PC-3 (cell line): ENCODE measurements around the gene STX7. TPM values are rescaled to one million over a fixed set of nuclear protein-coding genes. Genes with fewer than 3 reads are reported as not detected.

ENCODE experiments used
- ATAC-seq: fragments of 200-7000 bp; cut with Tn5 transposase; 2 replicates; pipeline ENCODE4 v1.9.1; 2020; ENCODE audit warnings: mild to moderate bottlenecking, moderate library complexity
- BruUV-seq: library from RNA; stranded (reverse); fragments of 400-500 nt; replicated peaks from 2 replicates; lab custom pipeline; 2021; lab: Mats Ljungman, UMichigan
- CTCF ChIA-PET: fragments of 300-600 bp; sonication (Branson Sonifier 250); formaldehyde crosslinking; loops from one replicate; lab custom pipeline; 2022; ENCODE audit warnings: antibody characterized with exemption; lab: Charles Lee
- POLR2A ChIA-PET: fragments of 300-600 bp; sonication (Branson Sonifier 250); formaldehyde crosslinking; loops from one replicate; lab custom pipeline; 2022; ENCODE audit warnings: antibody characterized with exemption; ENCODE audit not compliant: unreplicated experiment; lab: Charles Lee
- DNase-seq: peaks from one replicate; pipeline ENCODE4 v3.0.0-alpha.2; 2015
- H2AFZ ChIP-seq: fragments of 300-600 bp; sonication (generic); 2 replicates; pipeline ENCODE4 v1.6.0; 2016; ENCODE audit warnings: antibody characterized with exemption, low read length
- H3F3A ChIP-seq: fragments of 300-600 bp; sonication (generic); one replicate; pipeline ENCODE4 v1.6.0; 2017; ENCODE audit warnings: antibody characterized with exemption, low read length, control low read depth, mild to moderate bottlenecking; ENCODE audit not compliant: unreplicated experiment
- H3K27ac ChIP-seq: fragments of 300-600 bp; sonication (generic); 2 replicates; pipeline ENCODE4 v1.5.1; 2016; ENCODE audit warnings: mild to moderate bottlenecking, low read length
- H3K27me3 ChIP-seq: fragments of 300-600 bp; sonication (generic); 2 replicates; pipeline ENCODE4 v1.6.1; 2016; ENCODE audit warnings: low read length, mixed read lengths
- H3K36me3 ChIP-seq: fragments of 300-600 bp; sonication (generic); 2 replicates; pipeline ENCODE4 v1.6.1; 2016; ENCODE audit warnings: low read depth, mixed run types, low read length, mixed read lengths
- H3K4me1 ChIP-seq: fragments of 300-600 bp; sonication (generic); 2 replicates; pipeline ENCODE4 v1.5.1; 2016; ENCODE audit warnings: low read length; ENCODE audit not compliant: insufficient read depth
- H3K4me2 ChIP-seq: fragments of 300-600 bp; sonication (generic); 2 replicates; pipeline ENCODE4 v1.6.0; 2016; ENCODE audit warnings: low read length
- H3K4me3 ChIP-seq: fragments of 300-600 bp; sonication (generic); 2 replicates; pipeline ENCODE4 v1.5.1; 2016; ENCODE audit warnings: mild to moderate bottlenecking, low read length, mixed read lengths
- H3K79me2 ChIP-seq: fragments of 300-600 bp; sonication (generic); 2 replicates; pipeline ENCODE4 v1.6.1; 2017; ENCODE audit warnings: low read length, mixed read lengths
- H3K9ac ChIP-seq: fragments of 300-600 bp; sonication (generic); 2 replicates; pipeline ENCODE4 v1.6.0; 2016; ENCODE audit warnings: mild to moderate bottlenecking, low read length
- H3K9me2 ChIP-seq: fragments of 300-600 bp; sonication (generic); replicated peaks from 2 replicates; pipeline ENCODE4 v1.6.1; 2016; ENCODE audit warnings: mixed run types, low read length, mixed read lengths
- H3K9me3 ChIP-seq: fragments of 300-600 bp; sonication (generic); 2 replicates; pipeline ENCODE4 v1.6.1; 2016; ENCODE audit warnings: low read length, mixed read lengths
- H4K20me1 ChIP-seq: fragments of 300-600 bp; sonication (generic); 2 replicates; pipeline ENCODE4 v1.6.1; 2016; ENCODE audit warnings: low read length, mixed read lengths
- EZH2 ChIP-seq: fragments of 300-600 bp; sonication (generic); IDR thresholded peaks from one replicate; pipeline ENCODE4 v1.6.1; 2017; ENCODE audit warnings: antibody characterized with exemption, mild to moderate bottlenecking, low read length; ENCODE audit not compliant: unreplicated experiment
- EZH2phosphoT487 ChIP-seq: fragments of 300-600 bp; sonication (generic); IDR thresholded peaks from 2 replicates; pipeline ENCODE4 v1.6.1; 2018; ENCODE audit warnings: mild to moderate bottlenecking, antibody characterized with exemption, low read length, borderline replicate concordance
- intact Hi-C: fragments of 100-400 bp; cut with micrococcal nuclease; formaldehyde crosslinking; loops from 2 replicates; pipeline ENCODE4 v1.9.0; 2023
- total RNA-seq: library from RNA; depleted of rRNA; stranded (reverse); fragments of >200 nt; gene quantifications from 2 replicates; pipeline ENCODE4 v1.2.3, GENCODE V29; 2014
- TF ChIP-seq, protein P1 (sequence below): fragments of 300-600 bp; sonication (generic); conservative IDR thresholded peaks from 2 replicates; pipeline ENCODE4 v1.5.1; 2017; ENCODE audit warnings: antibody characterized with exemption, low read depth, mild to moderate bottlenecking, low read length

The STX7 gene
- total RNA-seq, 1 experiment from 2014 or later, result 27.4 TPM

DNA sequence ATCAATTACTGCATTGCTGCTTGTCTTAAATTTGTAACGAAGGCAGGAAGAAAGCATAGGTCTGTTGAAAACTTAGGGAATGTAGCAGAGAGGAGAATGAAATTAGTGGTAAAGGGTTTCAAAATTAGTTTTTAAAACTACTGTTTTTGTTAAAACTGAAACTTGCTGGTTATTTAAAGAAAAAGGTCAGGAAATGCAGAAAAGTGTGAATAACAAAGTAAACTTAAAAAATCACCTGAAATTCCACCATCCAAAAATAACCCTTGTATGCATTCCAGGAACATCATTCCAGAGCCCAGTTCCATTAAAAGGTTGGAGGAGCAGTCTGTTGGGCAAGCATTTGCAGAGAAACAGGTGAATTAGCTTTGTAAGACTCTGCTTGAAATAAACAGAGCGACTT lies 108.6 kb downstream of the STX7 start:
- H3K36me3 ChIP-seq, result no peaks in the 10 kb centered on the region
- BruUV-seq, result no TSS peak
- H2AFZ ChIP-seq, result 0 out of 2 replicates have a peak overlapping the region, but pooled peaks have one; percentile 17
- ChIA-PET CTCF (no interaction called here), POLR2A (no interaction called here)
- H3K79me2 ChIP-seq, result no peaks in the 10 kb centered on the region
- H3K9ac ChIP-seq, result no peak overlapping the region
- no peaks in the 10 kb centered on the region for H3K9me2 ChIP-seq
- intact Hi-C loops, result loop anchor here (5.0 kb wide), 1 partner anchor 78 kb away; no protein-coding TSS in a partner anchor
- no peak for TF ChIP-seq EZH2phosphoT487
- TF ChIP-seq, protein P1, sequence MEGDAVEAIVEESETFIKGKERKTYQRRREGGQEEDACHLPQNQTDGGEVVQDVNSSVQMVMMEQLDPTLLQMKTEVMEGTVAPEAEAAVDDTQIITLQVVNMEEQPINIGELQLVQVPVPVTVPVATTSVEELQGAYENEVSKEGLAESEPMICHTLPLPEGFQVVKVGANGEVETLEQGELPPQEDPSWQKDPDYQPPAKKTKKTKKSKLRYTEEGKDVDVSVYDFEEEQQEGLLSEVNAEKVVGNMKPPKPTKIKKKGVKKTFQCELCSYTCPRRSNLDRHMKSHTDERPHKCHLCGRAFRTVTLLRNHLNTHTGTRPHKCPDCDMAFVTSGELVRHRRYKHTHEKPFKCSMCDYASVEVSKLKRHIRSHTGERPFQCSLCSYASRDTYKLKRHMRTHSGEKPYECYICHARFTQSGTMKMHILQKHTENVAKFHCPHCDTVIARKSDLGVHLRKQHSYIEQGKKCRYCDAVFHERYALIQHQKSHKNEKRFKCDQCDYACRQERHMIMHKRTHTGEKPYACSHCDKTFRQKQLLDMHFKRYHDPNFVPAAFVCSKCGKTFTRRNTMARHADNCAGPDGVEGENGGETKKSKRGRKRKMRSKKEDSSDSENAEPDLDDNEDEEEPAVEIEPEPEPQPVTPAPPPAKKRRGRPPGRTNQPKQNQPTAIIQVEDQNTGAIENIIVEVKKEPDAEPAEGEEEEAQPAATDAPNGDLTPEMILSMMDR, result no peak
- TF ChIP-seq EZH2, result no peak
- no peaks in the 10 kb centered on the region for H4K20me1 ChIP-seq
- H3K4me3 ChIP-seq, result no peak overlapping the region
- DNase-seq (no peak), ATAC-seq (no peak)
- peak overlapping the region; percentile 74 for H3K27ac ChIP-seq
- H3K27me3 ChIP-seq, result no peaks in the 10 kb centered on the region
- H3K4me2 ChIP-seq, result peak overlapping the region; percentile 55
- H3K4me1 ChIP-seq, result peaks cover 35% of the 10 kb centered on the region
- no peaks in the 10 kb centered on the region for H3K9me3 ChIP-seq
- H3F3A ChIP-seq, result no peaks in the 10 kb centered on the region

DNA sequence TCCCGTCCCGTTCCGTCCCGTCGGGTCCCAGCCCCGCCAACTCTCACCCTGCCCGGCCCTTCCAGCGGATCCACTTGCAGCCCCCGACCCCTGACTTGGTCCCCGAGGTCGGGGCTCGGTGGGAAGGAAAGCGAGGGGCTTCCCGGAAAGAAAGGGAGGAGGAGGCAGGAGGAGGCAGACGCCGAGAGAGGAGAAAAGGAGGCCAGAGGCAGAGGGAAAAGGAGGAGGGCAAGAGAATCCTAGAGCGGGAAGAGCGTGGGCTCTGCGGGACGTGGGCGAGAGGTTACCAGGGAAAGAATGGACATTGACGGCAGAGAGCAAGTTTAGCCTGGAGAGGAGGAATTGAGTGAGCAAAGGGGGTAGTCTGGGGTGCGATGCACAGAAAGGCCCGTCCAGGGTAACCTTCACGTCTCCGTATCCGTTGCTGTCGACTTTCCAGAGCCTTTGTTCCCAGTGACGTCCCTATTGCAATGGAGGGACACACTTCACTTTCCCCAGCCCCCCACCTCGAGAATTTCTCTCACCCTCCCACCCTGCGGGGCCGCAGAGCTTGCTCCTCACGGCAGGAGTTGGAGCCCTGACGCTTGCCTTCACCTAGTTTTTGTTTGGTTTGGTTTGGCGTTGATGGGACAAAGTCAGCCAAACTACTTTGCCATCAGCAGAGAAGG lies 111.2 kb downstream of the STX7 start:
- Histone ChIP-seq H2AFZ (peak overlapping the region; percentile 92), H4K20me1 (no peaks in the 10 kb centered on the region), H3K27me3 (no peaks in the 10 kb centered on the region), H3K9me3 (no peaks in the 10 kb centered on the region), H3K9me2 (no peaks in the 10 kb centered on the region), H3K4me2 (peak overlapping the region; percentile 92), H3K4me3 (peak overlapping the region; percentile 84), H3K79me2 (no peaks in the 10 kb centered on the region), H3K36me3 (no peaks in the 10 kb centered on the region), H3K9ac (peak overlapping the region; percentile 29; the same call in 1 of the 2 replicates), H3K4me1 (peaks cover 43% of the 10 kb centered on the region), H3F3A (no peaks in the 10 kb centered on the region), H3K27ac (no peak overlapping the region)
- no peak for DNase-seq
- ChIA-PET POLR2A (no interaction called here), CTCF (no interaction called here)
- BruUV-seq, result no TSS peak
- TF ChIP-seq, protein P1, result no peak
- TF ChIP-seq EZH2phosphoT487 (no peak), EZH2 (no peak)
- intact Hi-C loops, result loop anchor here (5.0 kb wide), 1 partner anchor 81 kb away; no protein-coding TSS in a partner anchor
- ATAC-seq, result no peak
